GM18868 (cell line): ENCODE results near the gene TOPAZ1.

ENCODE experiments used
- ATAC-seq: cut with Tn5 transposase; IDR thresholded peaks from one replicate; pipeline ENCODE4 v1.9.1; 2021; ENCODE audit warnings: mild to moderate bottlenecking, moderate library complexity; ENCODE audit not compliant: unreplicated experiment

The TOPAZ1 gene

GRCh38 chr3:44241706-44242105 is at the start of gene TOPAZ1:
TOPAZ1 (plus strand) TSS chr3:44241886; CDS start chr3:44242054, 168 bp downstream.
- ATAC-seq: no peak

GRCh38 chr3:44198284-44199269 is 43.1 kb upstream of the TOPAZ1 start:
- ATAC-seq: peak; percentile 86

GRCh38 chr3:44206261-44206660 is 35.4 kb upstream of the TOPAZ1 start:
- no peak for ATAC-seq

- no peak for ATAC-seq
Observed at GRCh38 chr3:44206862-44207652, 34.6 kb upstream of the TOPAZ1 start.

- ATAC-seq: no peak
Observed at GRCh38 chr3:44208086-44208485, 33.6 kb upstream of the TOPAZ1 start.

GRCh38 chr3:44208568-44208967 is 33.1 kb upstream of the TOPAZ1 start:
- no peak for ATAC-seq

GRCh38 chr3:44210967-44211366 is 30.7 kb upstream of the TOPAZ1 start:
- no peak for ATAC-seq

GRCh38 chr3:44222337-44222736 is 19.3 kb upstream of the TOPAZ1 start:
- ATAC-seq: no peak

- ATAC-seq: no peak
Observed at GRCh38 chr3:44223299-44223698, 18.4 kb upstream of the TOPAZ1 start.

- ATAC-seq: no peak
Observed at GRCh38 chr3:44224131-44224530, 17.6 kb upstream of the TOPAZ1 start.

GRCh38 chr3:44226573-44226972 is 15.1 kb upstream of the TOPAZ1 start:
- no peak for ATAC-seq

- no peak for ATAC-seq
Observed at GRCh38 chr3:44227632-44228031, 14.1 kb upstream of the TOPAZ1 start.

GRCh38 chr3:44228900-44229299 is 12.8 kb upstream of the TOPAZ1 start:
- no peak for ATAC-seq

GRCh38 chr3:44232407-44232806 is 9.3 kb upstream of the TOPAZ1 start:
- no peak for ATAC-seq

GRCh38 chr3:44234648-44235268 is 6.9 kb upstream of the TOPAZ1 start:
- ATAC-seq: no peak

GRCh38 chr3:44235604-44236484 is 5.8 kb upstream of the TOPAZ1 start:
- ATAC-seq: peak; percentile 80

GRCh38 chr3:44236485-44236908 is 5.2 kb upstream of the TOPAZ1 start:
- ATAC-seq: no peak

GRCh38 chr3:44237161-44237560 is 4.5 kb upstream of the TOPAZ1 start:
- ATAC-seq: no peak

- no peak for ATAC-seq
Observed at GRCh38 chr3:44237665-44238064, 4.0 kb upstream of the TOPAZ1 start.

- no peak for ATAC-seq
Observed at GRCh38 chr3:44238889-44239288, 2.8 kb upstream of the TOPAZ1 start.
